Activated CD4-positive, CD25-positive, alpha-beta regulatory T cell treated with anti-CD3 and anti-CD28 coated beads, Interleukin-2, amount 50 U/mL, for 72 hours (primary cell): ENCODE data around the gene LRBA.
"Not testable (repeated sequence)": the region's sequence is repeated elsewhere in the genome, so short reads cannot be mapped to it uniquely, and the experiment has no call there.

ENCODE experiments used
- DNase-seq: peaks from one replicate; pipeline ENCODE4 v3.0.0; 2021

LRBA gene

DNA sequence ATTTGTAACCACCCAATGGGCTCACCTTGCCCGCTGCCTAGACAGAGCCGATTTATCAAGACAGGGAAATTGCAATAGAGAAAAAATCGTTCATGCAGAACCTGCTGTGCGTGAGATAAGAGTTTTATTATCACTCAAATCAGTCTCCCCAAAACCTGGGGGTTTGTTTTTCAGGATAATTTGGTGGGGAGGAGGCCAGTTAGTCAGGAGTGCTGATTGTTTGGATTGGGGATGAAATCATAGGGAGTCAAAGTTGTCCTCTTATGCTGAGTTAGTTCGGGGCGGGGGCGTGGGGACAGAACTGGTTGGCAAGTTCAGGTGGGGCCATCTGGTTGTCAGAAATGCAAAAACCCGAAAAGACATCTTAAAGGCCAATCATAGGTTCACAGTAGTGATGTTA, 230.1 kb downstream of the LRBA start:
- DNase-seq, result no peak

- DNase-seq, result no peak
These were observed 230.8 kb downstream of the LRBA start for GRCh38 chr4:150784305-150784704.

GRCh38 chr4:150782921-150783320, 232.2 kb downstream of the LRBA start:
- DNase-seq, result no peak

DNA sequence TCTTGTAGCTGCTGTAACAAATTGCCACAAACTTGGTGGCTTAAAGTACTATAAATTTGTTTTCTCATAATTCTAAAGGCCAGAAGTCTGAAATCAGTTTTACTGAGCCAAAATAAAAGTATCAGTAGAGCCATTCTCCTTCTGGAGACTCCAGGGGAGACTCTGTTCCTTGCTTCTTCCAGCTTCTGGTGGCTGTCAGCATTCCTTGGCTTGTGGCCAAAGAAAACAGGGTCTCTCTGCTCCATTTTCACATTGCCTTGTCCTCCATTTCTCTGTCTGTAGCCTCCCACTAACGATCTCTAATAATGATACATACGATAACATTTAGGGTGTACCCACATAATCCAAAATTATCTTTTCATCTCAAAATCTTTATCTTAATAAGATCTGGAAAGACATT, 232.8 kb downstream of the LRBA start:
- DNase-seq, result no peak

GRCh38 chr4:150781191-150781590, 233.9 kb downstream of the LRBA start:
- no peak for DNase-seq

DNA sequence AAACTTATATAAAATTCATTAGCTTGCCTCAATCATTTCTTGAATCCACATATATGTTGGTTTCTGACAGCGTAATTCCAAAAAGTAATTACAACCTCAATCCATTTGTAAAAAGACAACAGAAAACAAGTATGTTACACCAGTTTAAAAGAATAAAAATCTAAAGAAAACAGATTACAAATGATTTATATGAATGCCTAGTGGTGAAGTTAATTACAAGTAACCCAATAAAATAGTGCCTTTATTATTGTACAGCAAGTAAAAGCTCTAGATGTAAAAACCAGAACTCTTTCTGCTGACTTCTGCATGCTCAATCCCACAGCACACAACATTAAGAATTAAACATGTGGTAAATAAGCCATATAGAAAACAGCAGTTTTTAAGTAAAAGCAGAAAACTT, 235.4 kb downstream of the LRBA start:
- no peak for DNase-seq

GRCh38 chr4:150773729-150774449, 241.2 kb downstream of the LRBA start:
- DNase-seq, result no peak

DNA sequence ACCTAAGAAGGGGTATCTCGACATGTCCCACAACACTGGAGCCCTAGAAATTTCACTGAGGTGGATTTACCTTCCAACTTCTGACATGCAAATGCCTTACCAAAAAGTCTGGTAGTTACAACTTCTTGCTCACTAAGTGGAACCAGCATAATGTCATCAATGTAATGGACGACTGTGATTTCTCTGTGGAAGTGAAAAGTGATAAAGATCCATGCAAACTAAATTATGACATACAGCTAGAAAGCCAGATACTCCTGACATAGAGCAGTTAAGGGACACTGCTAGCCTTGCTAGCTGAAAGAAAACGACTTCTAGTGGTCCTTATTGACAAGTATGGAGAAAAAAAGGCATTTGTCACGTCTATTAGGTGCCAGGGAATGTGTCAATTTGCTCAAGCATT, 242.1 kb downstream of the LRBA start:
- DNase-seq, result no peak

GRCh38 chr4:150771382-150771781, 243.7 kb downstream of the LRBA start:
- no peak for DNase-seq

DNA sequence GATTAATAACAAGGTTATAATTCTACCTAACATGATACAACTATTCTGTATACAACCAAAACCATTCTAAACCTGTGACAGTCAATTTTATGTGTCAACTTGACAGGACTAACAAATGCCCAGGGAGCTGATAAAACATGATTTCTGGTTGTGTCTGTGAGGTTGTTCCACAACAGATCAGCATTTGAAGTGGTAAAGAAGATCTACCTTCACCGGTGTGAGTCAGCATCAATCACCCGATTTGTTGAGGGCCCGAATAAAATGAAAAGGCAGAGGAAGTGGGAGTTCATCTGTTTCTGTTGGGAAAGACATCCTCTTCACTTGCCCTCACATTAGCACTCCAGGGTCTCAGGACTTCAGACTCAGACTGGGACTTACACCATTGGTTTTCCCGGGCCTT, 245.2 kb downstream of the LRBA start:
- no peak for DNase-seq

DNA sequence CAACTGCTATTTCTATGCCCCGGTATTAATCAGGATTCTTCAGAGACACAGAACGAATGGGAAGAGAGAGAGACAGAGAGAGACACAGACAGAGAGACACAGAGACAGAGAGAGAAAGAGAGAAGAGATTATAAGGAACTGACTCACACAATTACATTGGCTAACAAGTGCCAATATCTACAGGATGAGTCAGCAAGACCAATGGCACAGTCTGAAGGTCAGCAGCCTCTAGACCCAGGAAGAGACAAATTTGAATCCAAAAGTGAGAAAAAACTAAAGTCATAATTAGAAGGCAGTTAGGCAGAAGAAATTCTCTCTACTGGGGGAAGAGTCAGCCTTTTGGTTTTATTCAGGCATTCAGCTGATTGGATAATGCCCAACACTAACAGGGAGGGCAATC, 245.8 kb downstream of the LRBA start:
- no peak for DNase-seq

- no peak for DNase-seq
These were observed 246.6 kb downstream of the LRBA start for GRCh38 chr4:150768497-150768896.

- no peak for DNase-seq
These were observed 249.9 kb downstream of the LRBA start for GRCh38 chr4:150765216-150765615.

DNA sequence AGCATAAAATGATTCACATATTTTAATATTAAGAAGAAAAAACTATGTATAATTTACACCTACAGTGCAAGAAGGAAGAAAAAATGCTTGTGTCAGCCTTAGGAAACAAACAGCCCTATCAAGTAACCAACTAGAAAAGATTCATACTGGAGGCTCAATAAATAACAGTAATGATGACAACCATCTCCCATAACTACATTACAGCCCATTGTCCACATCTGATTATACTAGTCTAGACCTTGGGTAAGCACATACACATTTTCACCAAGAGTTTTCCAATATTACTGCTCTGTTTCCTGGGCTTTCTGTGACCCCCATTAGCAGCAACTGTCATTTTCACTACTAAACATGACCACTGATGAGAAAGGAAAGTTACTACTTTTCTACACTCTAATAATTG, 263.4 kb downstream of the LRBA start:
- DNase-seq, result no peak

DNA sequence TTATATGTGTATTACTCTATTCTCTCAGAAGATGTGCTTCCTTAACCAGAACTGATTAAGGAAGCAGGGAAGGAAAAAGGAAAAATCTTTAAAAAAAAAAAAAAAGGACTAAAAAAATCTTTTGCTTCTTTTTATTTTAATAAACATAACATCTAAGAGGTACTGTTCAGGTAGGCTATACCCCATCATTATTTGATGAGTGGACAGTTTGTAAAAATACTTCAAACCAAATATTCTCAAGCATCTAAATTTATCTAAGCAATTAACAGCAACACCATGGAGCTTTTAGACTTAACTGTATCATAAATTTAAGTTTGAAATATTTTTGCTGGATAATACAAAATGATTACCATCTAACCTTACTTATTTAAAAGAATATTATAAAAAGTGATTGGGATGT, 264.3 kb downstream of the LRBA start:
- no peak for DNase-seq

DNA sequence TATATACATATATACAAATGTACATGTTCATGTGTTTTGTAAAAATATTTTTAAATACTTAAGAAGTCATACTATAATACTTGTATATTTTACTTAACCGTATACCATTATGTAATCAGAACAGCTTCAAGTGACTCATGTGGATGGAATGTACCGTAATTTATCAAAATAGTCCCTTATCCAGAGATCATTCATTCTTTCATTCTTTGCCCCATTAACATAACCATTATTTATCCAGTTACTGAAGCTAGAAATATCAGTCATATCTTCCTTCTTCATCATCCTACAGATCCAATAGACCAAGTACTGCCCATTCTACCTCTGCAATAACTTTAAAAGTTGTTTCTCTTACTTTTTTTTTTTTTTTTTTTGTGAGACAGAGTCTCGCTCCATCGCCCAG, 268.9 kb downstream of the LRBA start:
- DNase-seq, result no peak

DNA sequence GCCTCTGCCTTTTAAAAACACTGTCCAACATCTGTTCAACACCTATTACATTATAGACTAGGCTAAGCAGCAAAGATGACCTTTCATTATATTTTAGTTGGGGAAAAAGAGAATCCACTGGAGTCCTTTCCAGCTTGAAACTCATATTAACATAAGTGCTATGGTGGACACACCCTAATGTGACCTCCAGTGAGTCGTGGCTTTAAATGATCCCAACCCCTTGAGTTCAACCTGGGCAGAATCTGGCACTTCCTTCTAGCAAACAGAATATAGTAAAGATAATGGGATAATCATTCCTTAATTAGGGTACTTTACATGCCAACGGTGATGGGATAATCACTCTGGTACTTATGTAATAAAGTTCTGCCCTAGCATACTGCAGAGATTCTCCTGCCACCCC, 270.5 kb downstream of the LRBA start:
- DNase-seq, result no peak

DNA sequence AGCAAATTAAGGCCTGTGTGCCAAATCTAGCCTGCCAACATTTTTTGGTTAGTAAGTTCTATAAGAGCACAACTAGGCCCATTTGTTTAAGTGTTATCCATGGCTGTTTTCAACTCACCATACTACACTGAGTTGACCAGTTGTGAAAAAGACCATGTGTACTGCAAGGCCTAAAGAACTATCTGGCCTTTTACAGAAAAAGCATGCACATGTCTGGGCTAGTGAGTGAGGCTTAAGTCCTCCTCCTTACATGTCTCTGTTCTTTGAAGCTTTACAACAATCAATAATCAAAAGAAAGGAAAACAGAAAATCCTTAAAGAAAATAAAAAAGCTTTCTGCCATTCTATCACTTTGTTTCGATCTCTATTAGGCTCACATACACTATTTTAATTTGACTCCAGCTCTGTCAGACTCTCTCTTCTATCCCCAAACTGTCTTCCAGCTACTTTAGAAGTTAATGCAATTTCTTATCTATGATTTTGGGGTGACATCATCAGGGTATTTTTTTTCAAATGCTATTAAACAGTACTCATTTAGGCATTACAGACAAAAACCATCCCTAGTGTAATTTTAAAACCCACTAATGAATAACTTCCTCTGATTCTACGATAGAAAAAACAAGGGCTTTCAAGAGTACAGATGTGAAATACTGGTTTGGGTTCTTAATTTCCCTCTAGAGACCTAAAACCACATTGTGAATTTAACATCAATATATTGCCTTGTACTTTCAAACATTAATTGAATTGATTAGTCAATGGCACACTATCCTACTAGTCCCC, 271.3 kb downstream of the LRBA start:
- DNase-seq, result no peak

GRCh38 chr4:150742930-150743329, 272.2 kb downstream of the LRBA start:
- not testable (repeated sequence) for DNase-seq

DNA sequence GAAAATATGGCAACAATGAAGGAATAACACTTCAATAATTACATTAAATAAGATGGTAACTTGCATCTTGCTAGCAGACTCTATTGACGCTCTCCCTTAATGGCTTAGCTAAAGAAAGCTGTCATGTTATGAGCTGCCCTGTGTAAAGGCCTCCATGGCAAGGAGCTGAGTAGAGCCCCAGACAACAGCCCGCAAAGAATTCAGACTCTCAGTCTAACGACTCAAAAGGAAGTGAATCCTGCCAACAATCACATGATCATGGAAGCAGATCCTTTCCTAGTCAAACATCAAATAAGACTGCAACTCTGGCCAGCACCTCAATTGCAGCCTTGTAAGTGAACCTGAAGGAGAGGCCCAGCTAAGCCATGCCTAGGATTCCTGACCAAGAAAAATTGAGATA, 275.5 kb downstream of the LRBA start:
- DNase-seq, result no peak

GRCh38 chr4:150725957-150726523, 289.0 kb downstream of the LRBA start:
- no peak for DNase-seq

GRCh38 chr4:150723727-150724411, 291.2 kb downstream of the LRBA start:
- DNase-seq, result no peak

DNA sequence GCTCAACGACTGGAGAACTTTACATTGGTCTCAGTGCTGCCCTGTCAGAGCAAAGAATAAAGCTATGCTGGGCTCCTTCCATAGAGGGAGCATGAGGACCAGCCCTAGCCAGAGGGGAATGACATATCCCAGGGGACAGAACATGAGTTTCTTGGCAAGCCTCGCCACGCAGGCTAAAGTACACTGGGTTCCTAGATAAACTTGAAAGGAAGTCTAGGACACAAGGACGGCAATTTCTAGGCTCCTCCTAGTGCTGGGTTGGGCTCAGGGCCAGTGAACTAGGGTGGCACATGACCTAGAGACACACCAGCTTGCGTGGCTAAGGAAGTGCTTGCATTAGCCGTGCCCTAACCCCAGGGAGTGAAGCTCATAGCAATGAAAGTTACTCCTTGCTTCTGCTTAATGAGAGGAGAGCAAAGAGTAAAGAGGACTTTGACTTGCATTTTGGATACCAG, 292.1 kb downstream of the LRBA start:
- DNase-seq, result no peak
